ENCODE results near the gene PHYKPL.

DNA sequence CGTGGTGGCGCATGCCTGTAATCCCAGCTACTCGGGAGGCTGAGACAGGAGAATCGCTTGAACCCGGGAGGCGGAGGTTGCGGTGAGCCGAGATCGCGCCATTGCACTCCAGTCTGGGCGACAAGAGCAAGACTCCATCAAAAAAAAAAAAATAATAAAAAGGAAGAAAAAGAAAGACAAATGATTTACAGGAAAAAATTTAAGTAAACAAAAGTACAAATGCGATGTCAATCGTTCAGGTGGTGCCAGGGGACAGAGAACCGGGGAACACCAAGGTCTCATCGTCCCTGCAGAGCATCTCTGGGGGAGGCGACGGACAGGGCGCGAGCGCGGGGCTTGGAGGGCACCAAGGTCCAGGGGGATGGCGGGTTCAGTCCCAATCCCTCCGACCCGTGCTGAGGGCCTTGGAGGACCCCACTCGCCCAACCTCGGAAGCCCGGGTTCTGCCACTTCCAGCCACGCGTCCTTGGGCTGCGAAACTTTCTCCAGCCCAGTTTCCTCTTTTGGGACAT is 28.9 kb downstream of the PHYKPL start:
- TF ChIP-seq, protein P1, sequence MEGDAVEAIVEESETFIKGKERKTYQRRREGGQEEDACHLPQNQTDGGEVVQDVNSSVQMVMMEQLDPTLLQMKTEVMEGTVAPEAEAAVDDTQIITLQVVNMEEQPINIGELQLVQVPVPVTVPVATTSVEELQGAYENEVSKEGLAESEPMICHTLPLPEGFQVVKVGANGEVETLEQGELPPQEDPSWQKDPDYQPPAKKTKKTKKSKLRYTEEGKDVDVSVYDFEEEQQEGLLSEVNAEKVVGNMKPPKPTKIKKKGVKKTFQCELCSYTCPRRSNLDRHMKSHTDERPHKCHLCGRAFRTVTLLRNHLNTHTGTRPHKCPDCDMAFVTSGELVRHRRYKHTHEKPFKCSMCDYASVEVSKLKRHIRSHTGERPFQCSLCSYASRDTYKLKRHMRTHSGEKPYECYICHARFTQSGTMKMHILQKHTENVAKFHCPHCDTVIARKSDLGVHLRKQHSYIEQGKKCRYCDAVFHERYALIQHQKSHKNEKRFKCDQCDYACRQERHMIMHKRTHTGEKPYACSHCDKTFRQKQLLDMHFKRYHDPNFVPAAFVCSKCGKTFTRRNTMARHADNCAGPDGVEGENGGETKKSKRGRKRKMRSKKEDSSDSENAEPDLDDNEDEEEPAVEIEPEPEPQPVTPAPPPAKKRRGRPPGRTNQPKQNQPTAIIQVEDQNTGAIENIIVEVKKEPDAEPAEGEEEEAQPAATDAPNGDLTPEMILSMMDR (IDR thresholded peaks at IDR 0.05; ENCODE audit: control extremely low read depth in 1 of 3, insufficient read depth in 1 of 3, low read depth in 1 of 3, low read length in 3 of 3): no peak
- no peak for TF ChIP-seq POLR2A (IDR thresholded peaks at IDR 0.05; ENCODE audit: control extremely low read depth in 1 of 2, low read depth in 2 of 2, low read length in 2 of 2)
- TF ChIP-seq RNF2 (IDR thresholded peaks at IDR 0.05; ENCODE audit: borderline replicate concordance, low read depth, low read length, missing control alignments, poor library complexity, severe bottlenecking): no peak
- no peak for TF ChIP-seq RAD21 (IDR thresholded peaks at IDR 0.05 in 1 of 2, conservative IDR thresholded peaks at IDR 0.05 in 1 of 2; ENCODE audit: low read depth in 2 of 2, low read length in 2 of 2)
- TF ChIP-seq, protein P2, sequence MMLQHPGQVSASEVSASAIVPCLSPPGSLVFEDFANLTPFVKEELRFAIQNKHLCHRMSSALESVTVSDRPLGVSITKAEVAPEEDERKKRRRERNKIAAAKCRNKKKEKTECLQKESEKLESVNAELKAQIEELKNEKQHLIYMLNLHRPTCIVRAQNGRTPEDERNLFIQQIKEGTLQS (IDR thresholded peaks at IDR 0.05; ENCODE audit: insufficient read depth, low read depth, low read length): no peak
- no peak for TF ChIP-seq TAF1 (IDR thresholded peaks at IDR 0.05; ENCODE audit: low read depth, low read length)
- TF ChIP-seq POLR2AphosphoS5 (IDR thresholded peaks at IDR 0.05; ENCODE audit: low read depth, low read length): no peak
- TF ChIP-seq BCL11A (IDR thresholded peaks at IDR 0.05; ENCODE audit: low read depth in 2 of 2, low read length in 2 of 2): no peak
- no peak for TF ChIP-seq NRF1 (IDR thresholded peaks at IDR 0.05; ENCODE audit: low read depth, low read length)
- no peak for TF ChIP-seq EZH2 (IDR thresholded peaks at IDR 0.05; ENCODE audit: low read depth, low read length, severe bottlenecking)
- TF ChIP-seq YY1 (IDR thresholded peaks at IDR 0.05; ENCODE audit: low read depth, low read length): no peak
- no peak for TF ChIP-seq FOSL1 (IDR thresholded peaks at IDR 0.05; ENCODE audit: insufficient read depth, low read depth, low read length)
- no peak for TF ChIP-seq SP1 (IDR thresholded peaks at IDR 0.05; ENCODE audit: low read depth, low read length)
